GM23338 (cell line): ENCODE measurements around the gene IFNL3. TPM values are rescaled to one million over a fixed set of nuclear protein-coding genes. Genes with fewer than 3 reads are reported as not detected.

Experiments used
- ATAC-seq: fragments of 200-7000 bp; cut with Tn5 transposase; 3 replicates; pipeline ENCODE4 v1.9.1; 2020
- DNase-seq: peaks from one replicate; pipeline ENCODE4 v3.0.0-alpha.2; 2015; ENCODE audit warnings: low spot score
- H2AFZ ChIP-seq: fragments of 200-600 bp; sonication (generic); 2 replicates; pipeline ENCODE4 v1.8.0; 2016; ENCODE audit warnings: antibody characterized with exemption, mild to moderate bottlenecking, moderate library complexity
- H3F3A ChIP-seq: fragments of 200-600 bp; sonication (generic); replicated peaks from 2 replicates; pipeline ENCODE4 v1.8.0; 2017; ENCODE audit warnings: antibody characterized with exemption, mixed run types, low read depth
- H3K27ac ChIP-seq: fragments of 200-600 bp; sonication (generic); 2 replicates; pipeline ENCODE4 v1.6.1; 2016; ENCODE audit warnings: low read depth
- H3K27me3 ChIP-seq: fragments of 200-600 bp; sonication (generic); 2 replicates; pipeline ENCODE4 v1.8.0; 2016; ENCODE audit warnings: mild to moderate bottlenecking, mixed run types, moderate library complexity; ENCODE audit not compliant: insufficient read depth
- H3K36me3 ChIP-seq: fragments of 200-600 bp; sonication (generic); 2 replicates; pipeline ENCODE4 v1.8.0; 2016; ENCODE audit warnings: mild to moderate bottlenecking; ENCODE audit not compliant: insufficient read depth
- H3K4me1 ChIP-seq: fragments of 200-600 bp; sonication (generic); 2 replicates; pipeline ENCODE4 v1.8.0; 2016; ENCODE audit warnings: mild to moderate bottlenecking, moderate library complexity; ENCODE audit not compliant: insufficient read depth
- H3K4me2 ChIP-seq: fragments of 200-600 bp; sonication (generic); 2 replicates; pipeline ENCODE4 v1.7.1; 2017; ENCODE audit warnings: mixed run types
- H3K4me3 ChIP-seq: fragments of 200-600 bp; sonication (generic); 2 replicates; pipeline ENCODE4 v1.6.1; 2016; ENCODE audit warnings: mixed run types
- H3K79me2 ChIP-seq: fragments of 200-600 bp; sonication (generic); replicated peaks from 2 replicates; pipeline ENCODE4 v1.8.0; 2017; ENCODE audit warnings: mild to moderate bottlenecking; ENCODE audit not compliant: insufficient read depth
- H3K9me2 ChIP-seq: fragments of 200-600 bp; sonication (generic); 2 replicates; pipeline ENCODE4 v1.8.0; 2017; ENCODE audit not compliant: insufficient read depth
- H4K20me1 ChIP-seq: fragments of 200-600 bp; sonication (generic); replicated peaks from 2 replicates; pipeline ENCODE4 v1.8.0; 2017; ENCODE audit warnings: mild to moderate bottlenecking; ENCODE audit not compliant: insufficient read depth
- H3K27ac Mint-ChIP-seq: 2 replicates; pipeline ENCODE4 v1.8.0; 2020; ENCODE audit warnings: inconsistent platforms, mild to moderate bottlenecking, moderate library complexity, mixed read lengths
- H3K27me3 Mint-ChIP-seq: 3 replicates; pipeline ENCODE4 v1.8.0; 2022; ENCODE audit warnings: low read depth, mild to moderate bottlenecking, moderate library complexity, mixed read lengths, inconsistent platforms; ENCODE audit not compliant: insufficient read depth, poor library complexity
- H3K36me3 Mint-ChIP-seq: 3 replicates; pipeline ENCODE4 v1.8.0; 2021; ENCODE audit warnings: low read depth, mild to moderate bottlenecking, inconsistent platforms, moderate library complexity, mixed read lengths
- H3K4me1 Mint-ChIP-seq: 3 replicates; pipeline ENCODE4 v1.8.0; 2020; ENCODE audit warnings: mild to moderate bottlenecking, inconsistent platforms, mixed read lengths
- H3K4me3 Mint-ChIP-seq: 3 replicates; pipeline ENCODE4 v1.8.0; 2021; ENCODE audit warnings: moderate library complexity, mild to moderate bottlenecking, inconsistent platforms, mixed read lengths
- H3K9me3 Mint-ChIP-seq: 3 replicates; pipeline ENCODE4 v1.8.0; 2020; ENCODE audit warnings: moderate library complexity, mild to moderate bottlenecking, inconsistent platforms, mixed read lengths
- JUNB ChIP-seq: IDR thresholded peaks from one replicate; pipeline ENCODE4 v1.6.1; 2016; ENCODE audit warnings: antibody characterized with exemption; ENCODE audit not compliant: unreplicated experiment
- REST ChIP-seq: IDR thresholded peaks from one replicate; pipeline ENCODE4 v1.6.1; 2018; ENCODE audit warnings: antibody characterized with exemption; ENCODE audit not compliant: unreplicated experiment
- ZNF331 ChIP-seq: fragments of 250-450 bp; sonication (Bioruptor Pico); IDR thresholded peaks from 2 replicates; pipeline ENCODE4 v1.5.0; 2020; ENCODE audit warnings: low read depth, mild to moderate bottlenecking, moderate library complexity
- polyA plus RNA-seq: library from polyadenylated mRNA; unstranded; fragments of >200 nt; fragmentation: Nextera tagmentation; extraction: Ambion mirVana; gene quantifications from 2 replicates; pipeline ENCODE4 v1.2.1, GENCODE V29; 2016
- total RNA-seq: library from RNA; depleted of rRNA; stranded (reverse); fragments of >200 nt; shearing (Covaris generic); gene quantifications from 2 replicates; pipeline ENCODE4 v1.2.3, GENCODE V29; 2014
- TF ChIP-seq, protein P1 (sequence below): fragments of 250-450 bp; sonication (Bioruptor Pico); IDR thresholded peaks from 2 replicates; pipeline ENCODE4 v1.5.0; 2020; ENCODE audit warnings: mild to moderate bottlenecking, moderate library complexity
- TF ChIP-seq, protein P2 (sequence below): IDR thresholded peaks from 2 replicates; pipeline ENCODE4 v1.6.1; 2016; ENCODE audit warnings: antibody characterized with exemption

IFNL3 gene
- total and polyA plus RNA-seq, 2 experiments from 2014 or later, result not detected

GRCh38 chr19:39251846-39252245 is 7.0 kb upstream of the IFNL3 start (continued):
- no peak for TF ChIP-seq REST
- TF ChIP-seq, protein P1, sequence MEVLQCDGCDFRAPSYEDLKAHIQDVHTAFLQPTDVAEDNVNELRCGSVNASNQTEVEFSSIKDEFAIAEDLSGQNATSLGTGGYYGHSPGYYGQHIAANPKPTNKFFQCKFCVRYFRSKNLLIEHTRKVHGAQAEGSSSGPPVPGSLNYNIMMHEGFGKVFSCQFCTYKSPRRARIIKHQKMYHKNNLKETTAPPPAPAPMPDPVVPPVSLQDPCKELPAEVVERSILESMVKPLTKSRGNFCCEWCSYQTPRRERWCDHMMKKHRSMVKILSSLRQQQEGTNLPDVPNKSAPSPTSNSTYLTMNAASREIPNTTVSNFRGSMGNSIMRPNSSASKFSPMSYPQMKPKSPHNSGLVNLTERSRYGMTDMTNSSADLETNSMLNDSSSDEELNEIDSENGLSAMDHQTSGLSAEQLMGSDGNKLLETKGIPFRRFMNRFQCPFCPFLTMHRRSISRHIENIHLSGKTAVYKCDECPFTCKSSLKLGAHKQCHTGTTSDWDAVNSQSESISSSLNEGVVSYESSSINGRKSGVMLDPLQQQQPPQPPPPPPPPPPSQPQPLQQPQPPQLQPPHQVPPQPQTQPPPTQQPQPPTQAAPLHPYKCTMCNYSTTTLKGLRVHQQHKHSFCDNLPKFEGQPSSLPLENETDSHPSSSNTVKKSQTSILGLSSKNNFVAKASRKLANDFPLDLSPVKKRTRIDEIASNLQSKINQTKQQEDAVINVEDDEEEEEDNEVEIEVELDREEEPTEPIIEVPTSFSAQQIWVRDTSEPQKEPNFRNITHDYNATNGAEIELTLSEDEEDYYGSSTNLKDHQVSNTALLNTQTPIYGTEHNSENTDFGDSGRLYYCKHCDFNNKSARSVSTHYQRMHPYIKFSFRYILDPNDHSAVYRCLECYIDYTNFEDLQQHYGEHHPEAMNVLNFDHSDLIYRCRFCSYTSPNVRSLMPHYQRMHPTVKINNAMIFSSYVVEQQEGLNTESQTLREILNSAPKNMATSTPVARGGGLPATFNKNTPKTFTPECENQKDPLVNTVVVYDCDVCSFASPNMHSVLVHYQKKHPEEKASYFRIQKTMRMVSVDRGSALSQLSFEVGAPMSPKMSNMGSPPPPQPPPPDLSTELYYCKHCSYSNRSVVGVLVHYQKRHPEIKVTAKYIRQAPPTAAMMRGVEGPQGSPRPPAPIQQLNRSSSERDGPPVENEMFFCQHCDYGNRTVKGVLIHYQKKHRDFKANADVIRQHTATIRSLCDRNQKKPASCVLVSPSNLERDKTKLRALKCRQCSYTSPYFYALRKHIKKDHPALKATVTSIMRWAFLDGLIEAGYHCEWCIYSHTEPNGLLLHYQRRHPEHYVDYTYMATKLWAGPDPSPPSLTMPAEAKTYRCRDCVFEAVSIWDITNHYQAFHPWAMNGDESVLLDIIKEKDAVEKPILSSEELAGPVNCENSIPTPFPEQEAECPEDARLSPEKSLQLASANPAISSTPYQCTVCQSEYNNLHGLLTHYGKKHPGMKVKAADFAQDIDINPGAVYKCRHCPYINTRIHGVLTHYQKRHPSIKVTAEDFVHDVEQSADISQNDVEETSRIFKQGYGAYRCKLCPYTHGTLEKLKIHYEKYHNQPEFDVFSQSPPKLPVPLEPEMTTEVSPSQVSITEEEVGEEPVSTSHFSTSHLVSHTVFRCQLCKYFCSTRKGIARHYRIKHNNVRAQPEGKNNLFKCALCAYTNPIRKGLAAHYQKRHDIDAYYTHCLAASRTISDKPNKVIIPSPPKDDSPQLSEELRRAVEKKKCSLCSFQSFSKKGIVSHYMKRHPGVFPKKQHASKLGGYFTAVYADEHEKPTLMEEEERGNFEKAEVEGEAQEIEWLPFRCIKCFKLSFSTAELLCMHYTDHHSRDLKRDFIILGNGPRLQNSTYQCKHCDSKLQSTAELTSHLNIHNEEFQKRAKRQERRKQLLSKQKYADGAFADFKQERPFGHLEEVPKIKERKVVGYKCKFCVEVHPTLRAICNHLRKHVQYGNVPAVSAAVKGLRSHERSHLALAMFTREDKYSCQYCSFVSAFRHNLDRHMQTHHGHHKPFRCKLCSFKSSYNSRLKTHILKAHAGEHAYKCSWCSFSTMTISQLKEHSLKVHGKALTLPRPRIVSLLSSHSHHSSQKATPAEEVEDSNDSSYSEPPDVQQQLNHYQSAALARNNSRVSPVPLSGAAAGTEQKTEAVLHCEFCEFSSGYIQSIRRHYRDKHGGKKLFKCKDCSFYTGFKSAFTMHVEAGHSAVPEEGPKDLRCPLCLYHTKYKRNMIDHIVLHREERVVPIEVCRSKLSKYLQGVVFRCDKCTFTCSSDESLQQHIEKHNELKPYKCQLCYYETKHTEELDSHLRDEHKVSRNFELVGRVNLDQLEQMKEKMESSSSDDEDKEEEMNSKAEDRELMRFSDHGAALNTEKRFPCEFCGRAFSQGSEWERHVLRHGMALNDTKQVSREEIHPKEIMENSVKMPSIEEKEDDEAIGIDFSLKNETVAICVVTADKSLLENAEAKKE (CRISPR knock-in tag), result no peak

- DNase-seq (no peak), ATAC-seq (no peak)
- Histone ChIP-seq H2AFZ (no peak overlapping the region), H3K9me2 (no peaks in the 10 kb centered on the region), H3K27ac (no peak overlapping the region), H3K4me1 (no peaks in the 10 kb centered on the region; the same call in 1 of the 2 replicates), H4K20me1 (peaks cover 2% of the 10 kb centered on the region; the same call in 1 of the 2 replicates), H3K4me2 (no peak overlapping the region), H3K4me3 (no peak overlapping the region), H3K36me3 (no peaks in the 10 kb centered on the region), H3F3A (no peaks in the 10 kb centered on the region), H3K27me3 (peaks cover 65% of the 10 kb centered on the region), H3K79me2 (no peaks in the 10 kb centered on the region)
- Mint-ChIP-seq H3K4me1 (no peaks in the 10 kb centered on the region; the same call in 2 of the 3 replicates), H3K4me3 (no peak overlapping the region), H3K27me3 (peaks cover 55% of the 10 kb centered on the region), H3K9me3 (no peaks in the 10 kb centered on the region), H3K27ac (no peak overlapping the region), H3K36me3 (no peaks in the 10 kb centered on the region)
- TF ChIP-seq REST (no peak), ZNF331 (CRISPR knock-in tag) (no peak), JUNB (no peak)
- TF ChIP-seq, protein P2, sequence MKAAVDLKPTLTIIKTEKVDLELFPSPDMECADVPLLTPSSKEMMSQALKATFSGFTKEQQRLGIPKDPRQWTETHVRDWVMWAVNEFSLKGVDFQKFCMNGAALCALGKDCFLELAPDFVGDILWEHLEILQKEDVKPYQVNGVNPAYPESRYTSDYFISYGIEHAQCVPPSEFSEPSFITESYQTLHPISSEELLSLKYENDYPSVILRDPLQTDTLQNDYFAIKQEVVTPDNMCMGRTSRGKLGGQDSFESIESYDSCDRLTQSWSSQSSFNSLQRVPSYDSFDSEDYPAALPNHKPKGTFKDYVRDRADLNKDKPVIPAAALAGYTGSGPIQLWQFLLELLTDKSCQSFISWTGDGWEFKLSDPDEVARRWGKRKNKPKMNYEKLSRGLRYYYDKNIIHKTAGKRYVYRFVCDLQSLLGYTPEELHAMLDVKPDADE, result no peak
Measured at GRCh38 chr19:39251081-39251480, 6.3 kb upstream of the IFNL3 start.
